Nephron progenitor cell (in vitro differentiated cells): ENCODE data around the gene RTL10.

ENCODE experiments used
- DNase-seq: peaks from one replicate; pipeline ENCODE4 v3.0.0; 2021
- H3K27ac Mint-ChIP-seq: 2 replicates; pipeline ENCODE4 v1.8.0; 2021; ENCODE audit warnings: mild to moderate bottlenecking, moderate library complexity, mixed read lengths
- H3K27me3 Mint-ChIP-seq: 2 replicates; pipeline ENCODE4 v1.8.0; 2021; ENCODE audit warnings: mild to moderate bottlenecking, low read depth, mixed read lengths; ENCODE audit not compliant: poor library complexity
- H3K36me3 Mint-ChIP-seq: 2 replicates; pipeline ENCODE4 v1.8.0; 2021; ENCODE audit warnings: low read depth, mixed read lengths
- H3K4me1 Mint-ChIP-seq: 2 replicates; pipeline ENCODE4 v1.8.0; 2021; ENCODE audit warnings: mixed read lengths
- H3K4me3 Mint-ChIP-seq: 2 replicates; pipeline ENCODE4 v1.8.0; 2021; ENCODE audit warnings: mild to moderate bottlenecking, moderate library complexity, mixed read lengths
- H3K9me3 Mint-ChIP-seq: 2 replicates; pipeline ENCODE4 v1.8.0; 2021; ENCODE audit warnings: mild to moderate bottlenecking, moderate library complexity, mixed read lengths
- TF ChIP-seq, protein P1 (sequence below): fragments of 200-600 bp; sonication (generic); IDR thresholded peaks from 2 replicates; pipeline ENCODE4 v1.5.0; 2021; ENCODE audit warnings: antibody characterized with exemption

Gene RTL10

DNA sequence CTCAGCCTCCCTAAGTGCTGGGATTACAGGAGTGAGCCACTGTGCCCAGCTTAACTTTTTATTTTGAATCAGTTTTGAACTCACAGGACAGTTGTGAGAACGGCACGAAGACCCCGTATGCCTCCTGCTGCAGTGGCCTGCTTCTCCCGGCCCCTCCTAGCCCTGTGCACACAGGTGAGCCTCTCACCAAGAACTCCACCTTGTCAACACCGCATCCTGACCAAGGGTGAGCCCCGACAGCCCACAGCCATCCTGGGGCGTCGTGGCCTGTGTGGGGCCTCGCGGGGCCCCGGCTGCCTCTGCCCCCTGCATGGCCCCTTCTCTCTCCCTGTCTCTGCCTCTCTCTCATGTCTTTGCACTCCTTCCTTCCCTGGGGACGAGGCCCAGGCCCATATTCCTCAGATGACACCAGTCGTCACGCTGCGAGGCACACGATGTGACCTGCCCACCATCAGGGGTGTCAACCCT, 38.8 kb downstream of the RTL10 start:
- no peak overlapping the region for H3K4me3 Mint-ChIP-seq
- H3K9me3 Mint-ChIP-seq: no peaks in the 10 kb centered on the region
- peaks cover 10% of the 10 kb centered on the region for H3K4me1 Mint-ChIP-seq
- TF ChIP-seq, protein P1, sequence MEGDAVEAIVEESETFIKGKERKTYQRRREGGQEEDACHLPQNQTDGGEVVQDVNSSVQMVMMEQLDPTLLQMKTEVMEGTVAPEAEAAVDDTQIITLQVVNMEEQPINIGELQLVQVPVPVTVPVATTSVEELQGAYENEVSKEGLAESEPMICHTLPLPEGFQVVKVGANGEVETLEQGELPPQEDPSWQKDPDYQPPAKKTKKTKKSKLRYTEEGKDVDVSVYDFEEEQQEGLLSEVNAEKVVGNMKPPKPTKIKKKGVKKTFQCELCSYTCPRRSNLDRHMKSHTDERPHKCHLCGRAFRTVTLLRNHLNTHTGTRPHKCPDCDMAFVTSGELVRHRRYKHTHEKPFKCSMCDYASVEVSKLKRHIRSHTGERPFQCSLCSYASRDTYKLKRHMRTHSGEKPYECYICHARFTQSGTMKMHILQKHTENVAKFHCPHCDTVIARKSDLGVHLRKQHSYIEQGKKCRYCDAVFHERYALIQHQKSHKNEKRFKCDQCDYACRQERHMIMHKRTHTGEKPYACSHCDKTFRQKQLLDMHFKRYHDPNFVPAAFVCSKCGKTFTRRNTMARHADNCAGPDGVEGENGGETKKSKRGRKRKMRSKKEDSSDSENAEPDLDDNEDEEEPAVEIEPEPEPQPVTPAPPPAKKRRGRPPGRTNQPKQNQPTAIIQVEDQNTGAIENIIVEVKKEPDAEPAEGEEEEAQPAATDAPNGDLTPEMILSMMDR: no peak
- H3K27me3 Mint-ChIP-seq: peaks cover 20% of the 10 kb centered on the region
- H3K36me3 Mint-ChIP-seq: peaks cover 5% of the 10 kb centered on the region
- DNase-seq: no peak
- H3K27ac Mint-ChIP-seq: no peak overlapping the region

- Mint-ChIP-seq H3K4me3 (no peak overlapping the region), H3K27me3 (peaks cover 20% of the 10 kb centered on the region), H3K27ac (no peak overlapping the region), H3K9me3 (no peaks in the 10 kb centered on the region), H3K36me3 (peaks cover 5% of the 10 kb centered on the region), H3K4me1 (peaks cover 10% of the 10 kb centered on the region)
- DNase-seq: no peak
- TF ChIP-seq, protein P1: no peak
Measured at GRCh38 chr22:19815093-19815822, 39.4 kb downstream of the RTL10 start.

DNA sequence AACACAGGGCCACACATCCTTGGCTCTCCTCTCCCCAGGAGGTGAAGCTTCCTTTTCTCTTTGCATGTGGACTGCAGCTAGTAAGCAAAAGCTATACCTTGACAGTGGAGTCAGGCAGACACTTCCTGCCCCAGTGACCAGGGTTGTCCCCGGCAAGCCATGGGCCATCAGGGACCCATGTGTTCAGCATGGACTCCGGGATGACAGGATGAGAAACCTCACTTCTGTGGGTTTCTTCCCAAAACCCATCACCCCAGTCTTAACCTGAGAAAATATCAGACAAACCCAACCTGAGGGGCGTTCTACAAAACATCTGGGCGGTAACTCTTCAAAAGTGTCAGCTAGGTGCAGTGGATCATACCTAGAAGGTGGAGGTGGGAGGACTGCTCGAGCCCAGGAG, 40.2 kb downstream of the RTL10 start:
- Mint-ChIP-seq H3K27ac (no peak overlapping the region), H3K27me3 (peaks cover 21% of the 10 kb centered on the region), H3K36me3 (peaks cover 5% of the 10 kb centered on the region), H3K9me3 (no peaks in the 10 kb centered on the region), H3K4me3 (no peak overlapping the region), H3K4me1 (peaks cover 10% of the 10 kb centered on the region)
- TF ChIP-seq, protein P1: no peak
- DNase-seq: no peak

DNA sequence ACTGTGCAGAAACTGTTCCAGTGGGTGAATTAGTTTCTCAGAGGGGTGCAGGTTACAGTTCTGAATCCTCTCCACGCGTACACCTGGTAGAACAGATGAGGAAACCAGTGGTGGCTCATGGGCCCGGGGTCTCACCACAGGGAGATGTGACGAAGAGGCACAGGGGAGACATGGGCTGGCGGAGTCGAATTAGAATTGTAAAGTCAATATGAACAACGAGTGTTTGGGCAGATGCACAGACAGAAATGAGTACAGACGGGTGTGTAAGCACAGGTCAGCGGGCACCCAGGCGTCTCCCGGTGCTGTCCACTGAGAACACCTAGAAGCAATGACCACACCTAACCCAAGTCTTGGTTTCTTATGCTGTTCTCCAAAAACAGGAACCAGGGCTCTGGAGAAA, 41.8 kb downstream of the RTL10 start:
- TF ChIP-seq, protein P1: no peak
- Mint-ChIP-seq H3K27ac (no peak overlapping the region), H3K4me3 (no peak overlapping the region), H3K4me1 (peaks cover 10% of the 10 kb centered on the region), H3K27me3 (peaks cover 32% of the 10 kb centered on the region), H3K36me3 (peaks cover 5% of the 10 kb centered on the region), H3K9me3 (no peaks in the 10 kb centered on the region)
- no peak for DNase-seq

DNA sequence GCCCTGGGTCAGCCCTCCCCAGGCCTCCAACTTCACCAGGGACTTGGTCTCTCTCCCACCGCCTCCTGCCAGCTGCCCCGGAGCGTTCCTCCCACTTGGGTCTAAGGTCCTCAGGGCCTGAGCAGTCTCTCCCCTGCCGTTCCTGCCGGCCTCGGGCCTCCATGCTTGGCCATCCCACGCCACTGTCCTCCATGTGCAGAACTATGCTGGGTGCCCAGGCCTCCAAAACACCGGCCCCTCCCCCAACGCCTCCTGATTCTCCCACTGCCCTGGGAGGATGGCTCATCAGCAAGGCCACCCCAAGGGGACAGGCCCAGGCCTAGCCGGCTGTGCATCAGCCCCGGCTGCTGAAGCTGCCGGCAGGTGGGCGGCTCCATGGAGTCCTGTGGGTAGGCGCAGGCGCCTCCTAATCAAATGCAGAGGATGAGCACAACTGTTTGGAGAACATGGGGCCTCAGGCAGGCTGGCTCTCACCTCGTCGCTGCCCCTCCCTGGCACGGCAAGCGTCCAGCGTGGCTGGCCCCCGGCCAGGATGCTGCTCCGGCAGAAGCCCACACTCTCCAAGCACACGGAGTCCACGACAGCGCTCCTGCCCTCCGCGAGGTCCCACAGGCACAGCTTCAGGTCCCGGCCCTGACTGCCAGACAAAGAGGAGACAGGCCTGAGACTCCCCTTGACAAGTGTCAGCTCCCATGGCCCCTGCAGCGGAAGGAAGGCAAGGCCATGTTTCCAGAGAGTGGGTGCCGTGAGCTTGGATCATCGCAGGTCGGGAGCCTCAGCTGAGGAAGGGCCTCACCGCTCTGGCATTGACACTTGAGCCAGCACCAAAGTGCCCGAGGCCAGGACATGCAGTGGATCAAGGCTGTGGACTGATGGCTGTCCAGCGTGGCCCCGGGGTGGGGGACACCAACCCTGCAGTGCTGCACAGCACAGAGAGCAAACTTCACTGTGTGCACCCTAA, 42.6 kb downstream of the RTL10 start:
- TF ChIP-seq, protein P1: no peak
- Mint-ChIP-seq H3K4me3 (no peak overlapping the region), H3K27me3 (peaks cover 28% of the 10 kb centered on the region), H3K4me1 (peaks cover 10% of the 10 kb centered on the region), H3K27ac (no peak overlapping the region), H3K36me3 (peaks cover 5% of the 10 kb centered on the region), H3K9me3 (no peaks in the 10 kb centered on the region)
- no peak for DNase-seq
